ENCODE results near the gene EVX1. TPM values are rescaled to one million over a fixed set of nuclear protein-coding genes. Genes with fewer than 3 reads are reported as not detected.

Gene EVX1
- total RNA-seq, 4 donors from 2014 or later = not detected

DNA sequence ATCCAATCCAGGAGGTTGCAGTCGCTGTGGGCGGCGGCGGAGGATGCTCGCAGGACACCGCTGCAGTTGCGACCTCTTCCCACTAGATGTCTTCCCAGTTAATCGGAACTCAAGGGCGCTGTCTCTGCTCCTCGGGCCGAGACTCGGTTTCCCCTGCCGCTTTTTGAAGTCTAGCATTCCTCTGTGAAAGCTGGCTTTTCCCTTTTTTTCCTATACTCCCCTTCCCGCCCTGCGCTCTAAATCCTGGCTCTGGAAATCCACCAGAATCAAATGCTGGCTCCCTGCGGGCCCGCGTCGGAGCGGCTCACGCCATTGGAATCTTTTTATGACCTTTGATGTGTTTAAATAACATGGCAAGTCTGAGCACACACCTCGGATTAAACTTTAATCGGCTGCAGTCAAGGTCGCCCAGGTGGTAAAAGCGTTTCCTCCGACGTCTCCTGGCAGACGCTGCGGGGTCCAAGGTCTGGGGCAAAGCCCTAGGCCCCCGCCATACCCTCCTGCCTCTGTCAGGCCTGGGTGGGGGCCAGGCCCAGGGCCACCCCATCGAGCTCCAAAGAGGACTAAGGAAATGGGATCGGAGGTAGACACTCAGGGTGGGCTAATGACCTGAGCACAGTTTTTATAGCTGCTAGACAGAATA lies 32.0 kb upstream of the EVX1 start:
- Histone ChIP-seq H3K4me3 (replicated peaks in 1 of 3) (no peak overlapping the region), H3K36me3 (no peaks in the 10 kb centered on the region), H3K4me1 (peaks cover 10 to 22% of the 10 kb centered on the region in 2 donors), H3K27me3 (peaks cover 61% of the 10 kb centered on the region), H3K9me3 (no peaks in the 10 kb centered on the region), H3K27ac (no peak overlapping the region)
- intact Hi-C loops (cut with DNase I) = no loop called here
- TF ChIP-seq POLR2A (IDR thresholded peaks at IDR 0.05) = no peak
- TF ChIP-seq, protein P1, sequence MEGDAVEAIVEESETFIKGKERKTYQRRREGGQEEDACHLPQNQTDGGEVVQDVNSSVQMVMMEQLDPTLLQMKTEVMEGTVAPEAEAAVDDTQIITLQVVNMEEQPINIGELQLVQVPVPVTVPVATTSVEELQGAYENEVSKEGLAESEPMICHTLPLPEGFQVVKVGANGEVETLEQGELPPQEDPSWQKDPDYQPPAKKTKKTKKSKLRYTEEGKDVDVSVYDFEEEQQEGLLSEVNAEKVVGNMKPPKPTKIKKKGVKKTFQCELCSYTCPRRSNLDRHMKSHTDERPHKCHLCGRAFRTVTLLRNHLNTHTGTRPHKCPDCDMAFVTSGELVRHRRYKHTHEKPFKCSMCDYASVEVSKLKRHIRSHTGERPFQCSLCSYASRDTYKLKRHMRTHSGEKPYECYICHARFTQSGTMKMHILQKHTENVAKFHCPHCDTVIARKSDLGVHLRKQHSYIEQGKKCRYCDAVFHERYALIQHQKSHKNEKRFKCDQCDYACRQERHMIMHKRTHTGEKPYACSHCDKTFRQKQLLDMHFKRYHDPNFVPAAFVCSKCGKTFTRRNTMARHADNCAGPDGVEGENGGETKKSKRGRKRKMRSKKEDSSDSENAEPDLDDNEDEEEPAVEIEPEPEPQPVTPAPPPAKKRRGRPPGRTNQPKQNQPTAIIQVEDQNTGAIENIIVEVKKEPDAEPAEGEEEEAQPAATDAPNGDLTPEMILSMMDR (IDR thresholded peaks at IDR 0.05) = peak; percentile 26 to 82 (median 64)
- 15 to 17% methylated on average over 31 to 32 of the region's 32 CpGs for WGBS, 2 donors
- peak; percentile 41 to 45 for DNase-seq

DNA sequence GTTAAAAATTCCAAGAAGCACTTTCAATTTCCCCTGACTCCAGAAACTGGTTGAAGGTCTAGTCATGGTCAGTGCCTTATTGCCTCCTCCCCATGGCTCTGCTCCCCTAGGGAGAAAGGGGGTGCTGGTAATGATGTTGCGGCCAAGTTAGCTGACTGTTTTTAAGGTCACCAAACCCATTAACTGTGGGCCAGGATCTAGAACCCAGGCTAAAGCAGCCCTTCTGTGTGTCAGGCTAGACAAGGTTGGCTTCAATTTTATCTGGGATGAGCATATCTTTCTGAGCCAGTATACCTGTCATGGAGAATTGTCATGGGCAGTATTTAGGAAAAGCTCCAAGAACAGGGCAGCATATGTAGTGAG lies 31.5 kb upstream of the EVX1 start:
- no peak for DNase-seq
- no peaks in the 10 kb centered on the region for H3K36me3 ChIP-seq
- 86% methylated on average over 1 of the region's 1 CpG; no CpG with 5 or more reads in 1 of the 2 donors for WGBS, 2 donors
- TF ChIP-seq POLR2A (IDR thresholded peaks at IDR 0.05) = no peak
- TF ChIP-seq, protein P1 (IDR thresholded peaks at IDR 0.05) = no peak
- peaks cover 56% of the 10 kb centered on the region for H3K27me3 ChIP-seq
- no peaks in the 10 kb centered on the region for H3K9me3 ChIP-seq
- H3K27ac ChIP-seq = no peak overlapping the region
- intact Hi-C loops (cut with DNase I) = no loop called here
- no peak overlapping the region for H3K4me3 ChIP-seq (replicated peaks in 1 of 3)
- peaks cover 10 to 18% of the 10 kb centered on the region in 2 donors for H3K4me1 ChIP-seq

- 31 to 32% methylated on average over 3 of the region's 3 CpGs for WGBS, 2 donors
- peaks cover 52% of the 10 kb centered on the region for H3K27me3 ChIP-seq
Measured at GRCh38 chr7:27211764-27212204, 30.8 kb upstream of the EVX1 start.

DNA sequence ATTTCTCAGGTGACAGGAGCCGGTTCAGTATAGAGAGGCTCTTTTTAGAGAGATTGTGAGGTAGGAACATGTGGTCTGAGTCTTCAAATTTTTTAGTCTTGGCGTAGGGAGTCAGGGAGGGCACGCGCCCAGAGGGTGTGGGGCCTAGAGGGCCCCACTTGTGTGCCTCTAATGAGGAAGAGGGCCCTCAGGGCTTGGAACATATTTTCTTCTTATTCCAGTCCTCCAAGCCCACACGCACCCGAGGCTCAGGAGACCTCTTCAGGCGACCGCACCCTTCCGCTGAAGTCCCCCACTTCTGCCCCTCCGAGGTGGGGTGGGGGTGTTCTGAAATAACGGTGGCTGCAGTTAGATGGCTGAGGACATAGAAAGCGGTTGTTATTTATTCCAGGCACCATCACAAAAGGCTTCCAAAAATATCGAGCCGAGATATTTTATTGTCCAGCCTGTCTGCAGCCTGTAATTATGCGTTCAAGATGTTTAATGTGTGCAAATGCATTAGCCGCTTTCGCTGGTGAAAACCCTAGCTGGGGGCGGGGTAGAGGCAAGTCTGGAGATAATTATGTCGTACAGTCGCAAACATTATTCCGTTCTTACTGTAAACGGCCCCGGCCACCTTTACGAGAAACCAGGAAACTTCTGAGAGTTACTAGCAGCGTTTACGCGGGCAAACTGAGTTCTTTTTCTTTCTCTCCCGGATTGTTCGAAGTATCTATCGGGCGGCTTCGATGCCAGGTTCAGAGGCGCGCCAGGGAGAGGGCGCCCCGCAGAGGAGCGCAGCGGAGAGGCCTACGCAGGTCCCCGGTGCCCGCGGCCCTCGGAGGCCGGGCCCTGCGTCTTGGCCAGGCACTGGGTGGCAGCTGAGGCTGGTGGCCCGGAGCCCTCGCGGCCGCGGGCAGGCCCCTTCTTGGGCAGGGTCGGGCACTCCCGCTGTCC lies 29.8 kb upstream of the EVX1 start:
- 13 to 14% methylated on average over 31 to 35 of the region's 52 CpGs for WGBS, 2 donors
- Histone ChIP-seq H3K27me3 (peaks cover 52% of the 10 kb centered on the region), H3K4me3 (replicated peaks in 1 of 3) (no peak overlapping the region), H3K36me3 (no peaks in the 10 kb centered on the region), H3K27ac (no peak overlapping the region), H3K4me1 (peaks cover 10 to 18% of the 10 kb centered on the region in 2 donors), H3K9me3 (no peaks in the 10 kb centered on the region)
- no peak for TF ChIP-seq POLR2A (IDR thresholded peaks at IDR 0.05)
- TF ChIP-seq, protein P1 (IDR thresholded peaks at IDR 0.05) = no peak
- no peak for DNase-seq
- intact Hi-C loops (cut with DNase I) = no loop called here

More at GRCh38 chr7:27211764-27212204, 30.8 kb upstream of the EVX1 start:
- intact Hi-C loops (cut with DNase I) = no loop called here
- Histone ChIP-seq H3K4me1 (peaks cover 10 to 18% of the 10 kb centered on the region in 2 donors), H3K9me3 (no peaks in the 10 kb centered on the region), H3K4me3 (replicated peaks in 1 of 3) (no peak overlapping the region), H3K27ac (no peak overlapping the region), H3K36me3 (no peaks in the 10 kb centered on the region)
- TF ChIP-seq POLR2A (IDR thresholded peaks at IDR 0.05) = no peak
- TF ChIP-seq, protein P1 (IDR thresholded peaks at IDR 0.05) = no peak
- DNase-seq = no peak

Data from thyroid gland (tissue), 4 donors.